Measurements from ENCODE around the gene MRPS35.

DNA sequence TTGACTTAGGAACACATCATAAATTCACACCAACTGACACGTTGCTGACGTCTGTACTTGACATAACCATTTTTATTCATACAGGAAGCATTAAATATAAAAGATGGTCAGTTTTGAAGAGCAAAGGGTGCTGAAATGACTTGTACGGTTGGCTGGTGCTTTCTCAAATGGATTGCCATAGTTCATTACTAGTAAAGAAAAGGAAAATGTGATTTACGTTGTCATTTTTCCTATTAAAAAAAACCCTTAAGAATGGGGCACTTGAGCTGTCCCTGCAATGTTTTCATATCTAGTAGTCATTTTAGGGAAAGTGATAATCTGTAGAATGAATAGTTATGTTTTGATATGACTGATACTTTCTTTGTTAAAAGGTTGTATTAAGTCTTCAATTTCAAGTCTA is 91.9 kb downstream of the MRPS35 start:
- TF ChIP-seq CTCF (conservative IDR thresholded peaks at IDR 0.05; ENCODE audit: low read depth, low read length) (no peak), EZH2 (IDR thresholded peaks at IDR 0.05; ENCODE audit: low read length, unreplicated experiment) (no peak), EZH2phosphoT487 (IDR thresholded peaks at IDR 0.05; ENCODE audit: borderline replicate concordance, low read length) (no peak)
